Parathyroid adenoma (tissue), 2 donors: ENCODE measurements around the gene TEDC1.

Experiments
- H2AFZ ChIP-seq: fragments of 300-600 bp; sonication (generic); one replicate; pipeline ENCODE4 v1.7.0; 2017; ENCODE audit warnings: antibody characterized with exemption, mild to moderate bottlenecking
- H3K27ac ChIP-seq: fragments of 300-600 bp; sonication (generic); one replicate; pipeline ENCODE4 v1.7.0; 2017
- H3K27me3 ChIP-seq: fragments of 300-600 bp; sonication (generic); one replicate; pipeline ENCODE4 v1.7.0; 2017; ENCODE audit warnings: low read length; ENCODE audit not compliant: control insufficient read depth, insufficient read depth
- H3K36me3 ChIP-seq: fragments of 300-600 bp; sonication (generic); one replicate; pipeline ENCODE4 v1.7.0; 2017; ENCODE audit warnings: low read length; ENCODE audit not compliant: control insufficient read depth, insufficient read depth
- H3K4me1 ChIP-seq: fragments of 300-600 bp; sonication (generic); one replicate; pipeline ENCODE4 v1.7.0; 2017; ENCODE audit warnings: control low read depth
- H3K4me2 ChIP-seq: fragments of 300-600 bp; sonication (generic); one replicate; pipeline ENCODE4 v1.7.0; 2017; ENCODE audit warnings: low read length
- H3K4me3 ChIP-seq: fragments of 300-600 bp; sonication (generic); one replicate; pipeline ENCODE4 v1.7.0; 2017; ENCODE audit warnings: low read depth, low read length
- H3K79me2 ChIP-seq: fragments of 300-600 bp; sonication (generic); one replicate; pipeline ENCODE4 v1.7.0; 2017; ENCODE audit warnings: control low read depth
- H3K9ac ChIP-seq: fragments of 300-600 bp; sonication (generic); one replicate; pipeline ENCODE4 v1.7.0; 2017; ENCODE audit warnings: mild to moderate bottlenecking
- H3K9me3 ChIP-seq: fragments of 300-600 bp; sonication (generic); one replicate; pipeline ENCODE4 v1.7.0; 2017; ENCODE audit warnings: low read length; ENCODE audit not compliant: control insufficient read depth
- TF ChIP-seq, protein P1 (sequence below): fragments of 300-600 bp; sonication (generic); IDR thresholded peaks from one replicate; pipeline ENCODE4 v1.7.0; 2017; ENCODE audit warnings: antibody characterized with exemption, mild to moderate bottlenecking
- donor health status: primary hyperparathyroidism.

The TEDC1 gene

DNA sequence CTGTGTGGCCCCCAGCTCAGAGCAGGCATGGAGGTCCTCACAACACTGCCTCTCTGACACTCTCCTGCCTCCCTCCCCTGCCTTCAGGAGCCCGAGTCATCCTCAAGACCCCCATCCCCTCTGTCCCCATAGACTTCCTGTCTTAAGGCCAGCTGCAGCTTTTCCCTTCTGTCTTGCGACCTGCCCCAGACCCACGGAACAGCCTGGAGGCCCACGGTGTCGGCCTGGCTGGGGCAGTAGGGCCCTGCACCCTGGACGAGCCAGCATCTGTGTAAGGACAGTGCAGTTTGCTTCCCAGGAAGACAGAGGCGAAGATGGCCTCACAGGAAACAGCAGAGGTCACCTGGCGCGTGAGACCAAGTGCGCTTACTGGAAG is 9.7 kb downstream of the TEDC1 start:
- Histone ChIP-seq H3K9ac (no peak overlapping the region), H3K4me1 (no peaks in the 10 kb centered on the region), H3K36me3 (no peaks in the 10 kb centered on the region), H3K4me3 (no peak overlapping the region), H3K27ac (no peak overlapping the region), H3K79me2 (no peaks in the 10 kb centered on the region), H3K27me3 (no peaks in the 10 kb centered on the region), H3K4me2 (no peak overlapping the region), H2AFZ (no peak overlapping the region), H3K9me3 (no peaks in the 10 kb centered on the region)
- TF ChIP-seq, protein P1, sequence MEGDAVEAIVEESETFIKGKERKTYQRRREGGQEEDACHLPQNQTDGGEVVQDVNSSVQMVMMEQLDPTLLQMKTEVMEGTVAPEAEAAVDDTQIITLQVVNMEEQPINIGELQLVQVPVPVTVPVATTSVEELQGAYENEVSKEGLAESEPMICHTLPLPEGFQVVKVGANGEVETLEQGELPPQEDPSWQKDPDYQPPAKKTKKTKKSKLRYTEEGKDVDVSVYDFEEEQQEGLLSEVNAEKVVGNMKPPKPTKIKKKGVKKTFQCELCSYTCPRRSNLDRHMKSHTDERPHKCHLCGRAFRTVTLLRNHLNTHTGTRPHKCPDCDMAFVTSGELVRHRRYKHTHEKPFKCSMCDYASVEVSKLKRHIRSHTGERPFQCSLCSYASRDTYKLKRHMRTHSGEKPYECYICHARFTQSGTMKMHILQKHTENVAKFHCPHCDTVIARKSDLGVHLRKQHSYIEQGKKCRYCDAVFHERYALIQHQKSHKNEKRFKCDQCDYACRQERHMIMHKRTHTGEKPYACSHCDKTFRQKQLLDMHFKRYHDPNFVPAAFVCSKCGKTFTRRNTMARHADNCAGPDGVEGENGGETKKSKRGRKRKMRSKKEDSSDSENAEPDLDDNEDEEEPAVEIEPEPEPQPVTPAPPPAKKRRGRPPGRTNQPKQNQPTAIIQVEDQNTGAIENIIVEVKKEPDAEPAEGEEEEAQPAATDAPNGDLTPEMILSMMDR: no peak

DNA sequence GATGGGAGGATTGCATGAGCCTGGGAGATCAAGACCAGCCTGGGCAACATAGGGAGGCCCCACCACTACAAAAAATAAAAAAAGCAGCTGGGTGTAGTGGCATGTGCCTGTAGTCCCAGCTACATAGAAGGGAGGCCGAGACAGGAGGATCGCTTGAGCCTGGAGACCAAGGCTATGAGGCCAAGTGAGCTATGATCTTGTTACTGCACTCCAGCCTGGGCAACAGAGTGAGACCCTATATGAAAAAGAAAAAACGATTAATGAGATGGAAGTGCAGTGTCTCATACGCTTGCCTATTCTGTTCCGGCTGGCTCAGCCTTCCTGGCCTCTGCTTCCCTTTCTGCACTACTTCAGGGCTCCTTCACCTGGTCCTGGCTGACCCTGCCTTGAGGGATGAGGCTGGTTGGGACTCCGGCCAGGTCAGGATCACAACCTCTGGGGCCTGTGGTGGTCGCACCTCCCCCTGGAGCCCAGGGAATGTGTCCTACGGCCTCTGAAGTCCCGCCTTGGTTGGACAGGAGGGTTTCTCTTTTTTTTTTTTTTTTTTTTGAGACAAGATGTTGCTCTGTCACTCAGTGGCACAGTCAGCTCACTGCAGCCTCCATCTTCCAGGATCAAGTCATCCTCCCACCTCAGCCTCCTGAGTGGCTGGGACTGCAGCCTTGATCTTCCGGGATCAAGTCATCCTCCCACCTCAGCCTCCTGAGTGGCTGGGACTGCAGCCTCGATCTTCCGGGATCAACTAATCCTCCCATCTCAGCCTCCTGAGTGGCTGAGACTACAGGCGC is 10.7 kb downstream of the TEDC1 start:
- Histone ChIP-seq H3K9me3 (no peaks in the 10 kb centered on the region), H3K27ac (no peak overlapping the region), H3K4me1 (no peaks in the 10 kb centered on the region), H3K4me3 (no peak overlapping the region), H2AFZ (no peak overlapping the region), H3K27me3 (no peaks in the 10 kb centered on the region), H3K9ac (no peak overlapping the region), H3K79me2 (no peaks in the 10 kb centered on the region), H3K4me2 (no peak overlapping the region), H3K36me3 (no peaks in the 10 kb centered on the region)
- TF ChIP-seq, protein P1: no peak

DNA sequence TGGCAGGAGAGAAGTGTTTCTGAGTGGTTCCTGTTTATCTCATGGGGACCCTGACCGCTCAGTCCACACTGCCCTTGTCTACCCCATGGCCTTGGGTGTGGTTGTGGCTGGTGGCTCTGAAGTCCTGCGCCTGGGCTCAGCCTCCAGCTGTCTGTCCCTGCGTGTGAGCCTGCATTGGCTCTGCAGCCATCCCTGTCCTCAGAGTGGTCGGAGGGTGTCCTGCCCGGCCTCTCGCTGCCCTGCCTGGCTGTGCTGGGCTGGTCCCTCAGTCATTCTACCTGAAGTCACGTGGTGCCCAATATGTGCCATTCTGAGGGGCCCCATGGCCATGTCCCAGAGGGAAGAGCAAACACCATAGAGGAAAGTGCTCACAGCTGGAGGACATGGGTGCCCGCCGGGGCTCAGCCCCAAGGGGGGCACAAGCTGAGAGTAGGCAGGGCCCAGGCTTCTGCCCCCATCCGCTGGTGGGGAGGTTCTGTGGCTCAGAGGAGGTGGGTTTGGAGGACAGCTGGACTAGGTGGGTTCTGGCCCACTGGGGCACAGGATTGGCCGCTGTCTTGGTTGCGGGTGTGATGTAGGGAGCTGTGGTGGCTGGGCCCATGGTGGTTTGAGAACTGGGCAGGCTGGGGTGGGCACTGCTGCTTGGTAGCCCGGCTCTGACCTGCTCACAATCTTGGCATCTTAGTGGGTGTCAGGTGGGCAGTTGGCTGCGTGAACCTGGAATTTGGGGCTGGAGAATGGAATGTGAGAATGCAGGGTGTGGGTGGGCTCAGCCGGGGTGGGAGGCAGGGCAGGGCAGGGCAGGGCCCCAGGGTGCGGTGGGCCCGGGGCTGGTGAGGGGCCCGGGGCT is 11.6 kb downstream of the TEDC1 start:
- no peaks in the 10 kb centered on the region for H3K4me1 ChIP-seq
- H3K4me3 ChIP-seq: no peak overlapping the region
- no peak overlapping the region for H3K9ac ChIP-seq
- no peaks in the 10 kb centered on the region for H3K27me3 ChIP-seq
- no peaks in the 10 kb centered on the region for H3K79me2 ChIP-seq
- H2AFZ ChIP-seq: no peak overlapping the region
- H3K9me3 ChIP-seq: no peaks in the 10 kb centered on the region
- TF ChIP-seq, protein P1: no peak
- no peak overlapping the region for H3K4me2 ChIP-seq
- H3K27ac ChIP-seq: no peak overlapping the region
- no peaks in the 10 kb centered on the region for H3K36me3 ChIP-seq

DNA sequence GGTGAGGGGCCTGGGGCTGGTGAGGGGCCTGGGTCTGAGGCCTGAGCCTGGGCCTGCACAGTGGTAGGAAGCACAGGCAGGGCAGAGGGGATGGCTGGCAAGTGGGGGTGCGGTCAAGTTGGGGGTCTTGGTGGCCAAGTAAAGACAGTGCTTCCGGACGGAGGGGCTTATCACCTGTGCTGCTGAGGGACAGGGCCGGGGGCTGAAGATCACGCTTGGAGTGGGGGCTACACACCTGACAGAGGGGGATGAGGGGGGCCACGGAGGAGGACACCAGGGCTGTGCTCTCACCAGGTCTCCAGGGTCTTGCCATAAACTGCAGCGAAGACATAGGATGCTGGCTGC is 12.2 kb downstream of the TEDC1 start:
- Histone ChIP-seq H3K9ac (no peak overlapping the region), H2AFZ (no peak overlapping the region), H3K27ac (no peak overlapping the region), H3K27me3 (no peaks in the 10 kb centered on the region), H3K4me1 (no peaks in the 10 kb centered on the region), H3K4me2 (no peak overlapping the region), H3K4me3 (no peak overlapping the region), H3K79me2 (no peaks in the 10 kb centered on the region), H3K36me3 (no peaks in the 10 kb centered on the region), H3K9me3 (no peaks in the 10 kb centered on the region)
- TF ChIP-seq, protein P1: no peak
